Lower lobe of right lung (tissue), 2 donors: ENCODE measurements around the gene KDSR. TPM values are rescaled to one million over a fixed set of nuclear protein-coding genes. Genes with fewer than 3 reads are reported as not detected.
A peak's percentile ranks its signal among the peaks of the same experiment; 100 is the strongest.

Experiments
- ATAC-seq, 2 donors: fragments of 200-7000 bp; cut with Tn5 transposase; one replicate each; pipeline ENCODE4 v1.9.1; 2020 to 2022; ENCODE audit warnings: mild to moderate bottlenecking in 2 of 2, moderate library complexity in 2 of 2
- DNase-seq: peaks from one replicate; pipeline ENCODE4 v3.0.0-alpha.2; 2020
- H3K27ac ChIP-seq: fragments of 200-600 bp; one replicate; pipeline ENCODE4 v1.8.0; 2022
- H3K27me3 ChIP-seq: fragments of 200-600 bp; one replicate; pipeline ENCODE4 v1.8.0; 2022; ENCODE audit warnings: low read depth
- H3K36me3 ChIP-seq: fragments of 200-600 bp; one replicate; pipeline ENCODE4 v1.8.0; 2022; ENCODE audit warnings: mild to moderate bottlenecking
- H3K4me1 ChIP-seq: fragments of 200-600 bp; one replicate; pipeline ENCODE4 v1.8.0; 2022
- H3K4me3 ChIP-seq: fragments of 200-600 bp; one replicate; pipeline ENCODE4 v1.8.0; 2022; ENCODE audit warnings: mild to moderate bottlenecking
- H3K9me3 ChIP-seq: fragments of 200-600 bp; one replicate; pipeline ENCODE4 v1.8.0; 2022
- intact Hi-C: fragments of 100-400 bp; cut with DNase I; formaldehyde crosslinking; loops from one replicate; pipeline ENCODE4 v1.11.0; 2022
- total RNA-seq: library from RNA; stranded (reverse); fragmentation: NEBNext Ultra II Directional; extraction: Animal tissue kit (Norgen Biotek cat#: 25700); gene quantifications from one replicate; pipeline ENCODE4 v1.2.1, GENCODE V29; 2021
- TF ChIP-seq, protein P1 (sequence below): fragments of 200-600 bp; IDR thresholded peaks from one replicate; pipeline ENCODE4 v1.8.0; 2022; ENCODE audit warnings: antibody characterized with exemption, mild to moderate bottlenecking
- donor health status: DM: no; HTN: yes; CAD: no; lungs with severe emphysema.

The KDSR gene
- total RNA-seq, 1 donor from 2014 or later = 68.5 TPM

DNA sequence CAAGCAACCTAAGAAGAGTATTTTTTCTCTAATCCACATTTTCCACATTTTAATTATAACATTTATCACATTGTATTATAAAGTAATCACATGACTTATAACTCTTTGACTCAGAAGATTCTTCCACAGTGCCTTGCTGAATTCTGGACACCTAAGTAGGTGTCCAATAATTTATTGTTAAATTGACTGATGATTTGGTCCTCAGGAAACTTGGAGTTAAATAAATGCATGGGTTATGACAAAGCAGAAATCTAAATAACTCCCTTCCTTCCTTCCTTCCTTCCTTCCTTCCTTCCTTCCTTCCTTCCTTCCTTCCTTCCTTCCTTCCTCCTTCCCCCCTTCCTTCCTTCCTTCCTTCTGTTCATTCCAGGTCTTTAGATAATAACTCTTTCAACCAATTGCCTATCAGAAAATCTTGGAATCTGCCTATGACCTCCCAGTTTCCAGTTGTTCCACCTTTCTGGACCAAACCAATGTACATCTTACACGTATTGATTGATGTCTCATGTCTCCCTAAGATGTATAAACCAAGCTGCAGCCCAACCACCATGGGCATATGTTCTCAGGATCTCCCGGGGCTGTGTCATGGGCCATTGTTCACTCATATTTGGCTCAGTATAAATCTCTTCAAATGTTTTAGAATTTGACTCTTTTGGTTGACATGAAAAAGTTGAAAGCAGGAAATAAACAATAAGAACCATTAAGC, 10.4 kb upstream of the KDSR start:
- H3K9me3 ChIP-seq = no peaks in the 10 kb centered on the region
- no peaks in the 10 kb centered on the region for H3K4me1 ChIP-seq
- no peak for ATAC-seq
- H3K36me3 ChIP-seq = no peaks in the 10 kb centered on the region
- intact Hi-C loops = no loop called here
- no peaks in the 10 kb centered on the region for H3K27me3 ChIP-seq
- DNase-seq = no peak
- TF ChIP-seq, protein P1, sequence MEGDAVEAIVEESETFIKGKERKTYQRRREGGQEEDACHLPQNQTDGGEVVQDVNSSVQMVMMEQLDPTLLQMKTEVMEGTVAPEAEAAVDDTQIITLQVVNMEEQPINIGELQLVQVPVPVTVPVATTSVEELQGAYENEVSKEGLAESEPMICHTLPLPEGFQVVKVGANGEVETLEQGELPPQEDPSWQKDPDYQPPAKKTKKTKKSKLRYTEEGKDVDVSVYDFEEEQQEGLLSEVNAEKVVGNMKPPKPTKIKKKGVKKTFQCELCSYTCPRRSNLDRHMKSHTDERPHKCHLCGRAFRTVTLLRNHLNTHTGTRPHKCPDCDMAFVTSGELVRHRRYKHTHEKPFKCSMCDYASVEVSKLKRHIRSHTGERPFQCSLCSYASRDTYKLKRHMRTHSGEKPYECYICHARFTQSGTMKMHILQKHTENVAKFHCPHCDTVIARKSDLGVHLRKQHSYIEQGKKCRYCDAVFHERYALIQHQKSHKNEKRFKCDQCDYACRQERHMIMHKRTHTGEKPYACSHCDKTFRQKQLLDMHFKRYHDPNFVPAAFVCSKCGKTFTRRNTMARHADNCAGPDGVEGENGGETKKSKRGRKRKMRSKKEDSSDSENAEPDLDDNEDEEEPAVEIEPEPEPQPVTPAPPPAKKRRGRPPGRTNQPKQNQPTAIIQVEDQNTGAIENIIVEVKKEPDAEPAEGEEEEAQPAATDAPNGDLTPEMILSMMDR = no peak
- H3K4me3 ChIP-seq = no peak overlapping the region
- no peak overlapping the region for H3K27ac ChIP-seq

GRCh38 chr18:63376538-63376937, 9.5 kb upstream of the KDSR start:
- no peaks in the 10 kb centered on the region for H3K36me3 ChIP-seq

DNA sequence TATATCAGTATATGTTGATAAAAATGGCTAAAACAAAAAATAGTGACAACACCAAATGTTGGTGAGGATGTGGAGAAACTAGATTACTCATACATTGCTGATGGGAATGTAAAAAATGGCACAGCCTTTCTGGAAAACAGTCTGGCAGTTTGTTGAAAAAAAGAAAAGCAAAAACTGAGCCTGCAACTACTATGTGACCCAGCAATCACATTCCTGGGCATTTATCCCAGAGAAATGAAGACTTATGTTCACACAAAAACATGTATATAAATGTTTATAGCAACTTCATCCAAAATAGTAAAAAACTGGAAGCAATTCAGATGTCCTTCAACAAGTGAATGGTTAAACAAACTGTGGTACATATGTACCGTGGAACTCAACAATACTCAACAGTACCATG, 7.5 kb upstream of the KDSR start:
- no peak overlapping the region for H3K27ac ChIP-seq
- intact Hi-C loops = no loop called here
- H3K36me3 ChIP-seq = no peaks in the 10 kb centered on the region
- no peaks in the 10 kb centered on the region for H3K4me1 ChIP-seq
- ATAC-seq (no peak), DNase-seq (no peak)
- H3K9me3 ChIP-seq = no peaks in the 10 kb centered on the region
- no peak overlapping the region for H3K4me3 ChIP-seq
- TF ChIP-seq, protein P1 = no peak
- no peaks in the 10 kb centered on the region for H3K27me3 ChIP-seq

More at GRCh38 chr18:63376538-63376937, 9.5 kb upstream of the KDSR start:
- TF ChIP-seq, protein P1 = no peak
- Histone ChIP-seq H3K27me3 (no peaks in the 10 kb centered on the region), H3K27ac (no peak overlapping the region), H3K4me1 (no peaks in the 10 kb centered on the region), H3K4me3 (no peak overlapping the region), H3K9me3 (no peaks in the 10 kb centered on the region)
- intact Hi-C loops = no loop called here
- ATAC-seq (no peak), DNase-seq (no peak)

DNA sequence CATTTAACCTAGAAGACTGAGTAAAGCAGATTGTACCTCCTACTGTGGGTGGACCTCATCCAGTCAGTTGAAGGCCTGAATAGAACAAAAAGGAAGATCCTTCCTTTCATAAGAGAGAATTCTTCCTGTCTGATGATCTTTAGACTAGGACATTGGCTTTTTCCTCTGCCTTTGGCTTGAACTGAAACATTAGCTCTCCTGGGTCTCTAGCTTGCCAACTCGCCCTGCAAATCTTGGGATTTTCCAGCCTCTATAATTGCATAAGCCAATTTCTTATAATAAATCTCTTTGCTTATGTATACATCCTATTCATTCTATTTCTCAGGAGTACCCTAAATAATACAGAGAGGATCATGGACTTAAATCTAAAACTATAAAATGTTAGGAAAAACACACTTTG, 6.2 kb upstream of the KDSR start:
- Histone ChIP-seq H3K4me1 (peaks cover 4% of the 10 kb centered on the region), H3K36me3 (no peaks in the 10 kb centered on the region), H3K9me3 (no peaks in the 10 kb centered on the region), H3K4me3 (no peak overlapping the region), H3K27me3 (no peaks in the 10 kb centered on the region), H3K27ac (no peak overlapping the region)
- no peak for DNase-seq
- TF ChIP-seq, protein P1 = no peak
- ATAC-seq = no peak
- intact Hi-C loops = no loop called here

- ATAC-seq (no peak), DNase-seq (no peak)
- Histone ChIP-seq H3K27ac (no peak overlapping the region), H3K4me3 (peak overlapping the region; percentile 77), H3K36me3 (no peaks in the 10 kb centered on the region), H3K27me3 (no peaks in the 10 kb centered on the region), H3K9me3 (no peaks in the 10 kb centered on the region), H3K4me1 (peaks cover 23% of the 10 kb centered on the region)
- TF ChIP-seq, protein P1 = no peak
- intact Hi-C loops = no loop called here
Measured at GRCh38 chr18:63368611-63369010, 1.6 kb upstream of the KDSR start.
